GM23248 (cell line): Measurements from ENCODE around the gene TNIK.

Source experiments
- EZH2 ChIP-seq: fragments of 200-600 bp; sonication (generic); IDR thresholded peaks from 2 replicates; pipeline ENCODE4 v1.6.1; 2018; ENCODE audit warnings: antibody characterized with exemption, mild to moderate bottlenecking; ENCODE audit not compliant: insufficient read depth, poor library complexity, severe bottlenecking
- EZH2phosphoT487 ChIP-seq: fragments of 200-600 bp; sonication (generic); IDR thresholded peaks from 2 replicates; pipeline ENCODE4 v1.6.1; 2018; ENCODE audit warnings: antibody characterized with exemption, moderate library complexity, mild to moderate bottlenecking, low read depth; ENCODE audit not compliant: insufficient read depth

- TF ChIP-seq EZH2phosphoT487 (no peak), EZH2 (no peak)
Observed at GRCh38 chr3:171283183-171283847, 176.9 kb downstream of the TNIK start.
